GM19239 (cell line): ENCODE data around the gene VWA2.
"Not testable (repeated sequence)": the region's sequence is repeated elsewhere in the genome, so short reads cannot be mapped to it uniquely, and the experiment has no call there.

ENCODE experiments used
- DNase-seq: peaks from one replicate; pipeline ENCODE4 v3.0.0; 2011; ENCODE audit warnings: low spot score; ENCODE audit not compliant: insufficient read length
- FAIRE-seq: peaks from 2 replicates; lab custom pipeline; 2011; peaks lifted over from hg19 to GRCh38; lab: Jason Lieb, UNC

VWA2 gene

DNA sequence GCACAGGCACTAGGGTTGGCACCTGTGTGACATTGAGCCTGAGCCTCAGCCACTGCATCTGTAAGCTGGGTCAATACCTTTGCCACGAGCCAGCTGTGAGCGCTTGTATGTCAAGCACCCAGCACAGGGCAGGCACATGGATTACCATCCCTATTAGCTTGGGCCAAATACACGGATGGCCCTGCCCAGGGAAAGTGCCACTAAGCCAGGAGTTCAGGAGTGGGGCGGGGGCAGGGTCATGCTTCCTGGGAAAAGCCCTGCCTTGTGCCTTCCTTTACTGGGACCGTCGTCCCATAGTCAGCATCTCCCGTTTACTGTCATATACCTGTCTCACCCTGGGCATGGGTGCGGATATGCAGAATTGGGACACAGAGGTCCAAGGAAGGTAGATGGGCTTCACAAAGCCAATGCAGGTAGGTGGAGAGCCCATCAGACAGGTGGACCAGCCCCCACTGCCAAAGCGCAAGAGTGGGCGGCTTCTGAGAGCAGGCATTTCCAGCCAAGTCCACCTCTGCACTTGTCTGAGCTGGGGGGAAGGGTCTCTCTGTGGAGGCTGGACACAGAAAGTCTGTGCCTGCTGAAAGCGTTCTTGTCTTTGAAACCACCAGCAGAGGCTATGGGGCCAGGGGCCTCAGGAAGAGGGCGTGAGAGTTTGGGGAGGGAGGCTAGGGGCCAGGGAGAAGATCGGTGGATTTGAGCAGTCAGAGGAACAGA is 72.6 kb downstream of the VWA2 start:
- FAIRE-seq = no peak

GRCh38 chr10:114313139-114313538 is 74.1 kb downstream of the VWA2 start:
- FAIRE-seq = no peak
- DNase-seq = no peak

More for the DNA sequence above, 72.6 kb downstream of the VWA2 start:
- no peak for DNase-seq

DNA sequence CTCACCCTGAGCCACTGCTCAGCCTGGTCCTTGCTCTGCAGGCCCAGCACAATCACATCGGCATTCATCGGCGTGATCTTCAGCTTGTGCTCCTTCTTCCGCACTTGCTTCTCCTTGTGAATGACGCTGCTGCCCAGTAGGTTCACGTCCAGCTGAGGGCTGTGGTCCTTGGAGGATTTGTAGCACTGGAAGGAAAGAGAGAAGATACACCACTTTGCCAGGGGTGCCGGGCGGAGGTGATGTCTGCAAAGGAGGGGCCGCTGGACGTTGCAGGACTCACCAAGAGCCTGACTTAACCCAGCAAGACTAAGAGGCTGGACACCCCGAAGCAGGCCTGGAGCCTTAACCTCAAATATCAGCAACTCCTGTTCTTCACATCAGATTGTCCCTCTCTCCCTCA is 74.8 kb downstream of the VWA2 start:
- DNase-seq (no peak), FAIRE-seq (no peak)

DNA sequence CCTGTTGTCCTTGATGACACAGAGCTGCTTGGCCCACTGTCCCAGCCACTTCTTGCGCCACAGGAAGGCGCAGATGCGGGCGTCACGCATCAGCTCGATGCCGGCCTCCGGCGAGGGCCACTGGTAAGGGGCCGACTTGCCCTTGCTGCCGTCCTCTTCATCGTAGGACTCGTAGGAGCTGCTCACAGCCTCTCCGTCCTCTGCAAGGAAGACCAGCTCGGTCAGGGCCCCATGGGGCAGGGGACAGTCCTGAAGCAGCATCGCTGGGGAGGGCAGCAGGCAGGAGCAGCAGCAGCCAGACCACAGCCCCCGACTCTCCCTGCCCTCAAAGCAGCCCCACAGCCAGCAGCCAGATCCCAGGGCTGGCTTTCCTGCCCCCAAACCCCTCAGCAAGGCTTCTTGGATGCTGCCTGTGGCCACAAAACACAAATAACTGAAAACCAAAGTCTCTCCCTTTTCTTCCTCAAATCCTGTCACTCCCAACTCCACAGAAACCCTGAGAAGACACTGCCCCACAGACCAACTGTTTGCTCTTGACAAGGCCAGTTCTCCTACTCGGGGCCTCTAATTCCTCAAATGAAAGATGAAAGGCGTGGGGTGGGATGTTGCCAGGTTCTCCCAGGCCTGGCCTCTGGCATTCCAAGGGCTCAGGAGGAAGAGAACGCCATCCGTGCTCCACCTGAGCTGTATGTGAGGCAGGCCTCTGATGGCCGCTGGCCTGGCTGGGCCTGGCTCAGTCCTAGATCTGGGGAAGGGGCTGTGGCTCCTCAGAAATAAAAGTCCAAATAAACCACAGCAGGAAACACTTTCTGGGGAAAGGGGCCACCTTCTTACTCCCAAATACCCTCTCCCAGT is 76.7 kb downstream of the VWA2 start:
- FAIRE-seq = no peak

GRCh38 chr10:114316744-114317143 is 77.7 kb downstream of the VWA2 start:
- FAIRE-seq = no peak

More for the DNA sequence above, 76.7 kb downstream of the VWA2 start:
- no peak for DNase-seq

DNA sequence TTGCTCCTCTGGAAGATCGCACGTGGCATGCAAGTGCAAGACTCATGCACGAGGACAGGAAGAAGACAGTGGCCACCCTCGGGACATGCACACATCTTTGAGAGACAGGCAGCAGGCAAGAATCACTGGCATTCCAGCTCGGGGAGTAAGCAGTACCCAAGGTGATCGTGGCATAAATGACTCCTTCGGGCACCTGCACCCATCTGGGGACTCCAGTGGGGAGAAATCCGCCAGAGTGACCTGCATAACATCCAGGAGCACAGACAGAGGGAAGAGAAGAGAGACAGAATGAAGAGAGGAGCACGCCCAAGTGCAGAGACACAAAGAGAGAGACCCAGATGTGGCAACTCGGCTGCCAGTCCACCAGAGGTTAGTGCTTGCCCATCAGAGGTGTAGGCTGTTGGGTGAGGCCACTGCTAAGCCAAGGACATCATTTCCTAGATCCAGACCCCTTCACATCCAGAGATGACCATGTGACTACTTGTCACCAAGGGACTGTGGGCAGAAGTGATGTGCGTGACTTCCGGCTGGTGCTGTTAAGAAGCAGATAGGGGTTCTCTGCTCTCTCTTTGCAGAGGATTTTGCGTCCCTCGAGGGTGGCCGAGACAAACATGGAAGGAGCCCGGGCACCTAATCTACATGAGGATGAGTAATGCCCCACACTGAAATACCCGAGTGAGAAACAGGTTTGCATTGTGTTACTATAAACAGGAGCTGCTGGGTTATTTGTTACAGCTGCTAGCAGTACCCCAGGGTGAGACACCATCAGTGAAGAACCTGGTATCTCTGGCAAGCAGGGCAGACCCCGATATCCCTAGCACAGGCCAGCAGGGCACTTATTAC is 80.6 kb downstream of the VWA2 start:
- FAIRE-seq (no peak), DNase-seq (no peak)

More at GRCh38 chr10:114316744-114317143, 77.7 kb downstream of the VWA2 start:
- no peak for DNase-seq

DNA sequence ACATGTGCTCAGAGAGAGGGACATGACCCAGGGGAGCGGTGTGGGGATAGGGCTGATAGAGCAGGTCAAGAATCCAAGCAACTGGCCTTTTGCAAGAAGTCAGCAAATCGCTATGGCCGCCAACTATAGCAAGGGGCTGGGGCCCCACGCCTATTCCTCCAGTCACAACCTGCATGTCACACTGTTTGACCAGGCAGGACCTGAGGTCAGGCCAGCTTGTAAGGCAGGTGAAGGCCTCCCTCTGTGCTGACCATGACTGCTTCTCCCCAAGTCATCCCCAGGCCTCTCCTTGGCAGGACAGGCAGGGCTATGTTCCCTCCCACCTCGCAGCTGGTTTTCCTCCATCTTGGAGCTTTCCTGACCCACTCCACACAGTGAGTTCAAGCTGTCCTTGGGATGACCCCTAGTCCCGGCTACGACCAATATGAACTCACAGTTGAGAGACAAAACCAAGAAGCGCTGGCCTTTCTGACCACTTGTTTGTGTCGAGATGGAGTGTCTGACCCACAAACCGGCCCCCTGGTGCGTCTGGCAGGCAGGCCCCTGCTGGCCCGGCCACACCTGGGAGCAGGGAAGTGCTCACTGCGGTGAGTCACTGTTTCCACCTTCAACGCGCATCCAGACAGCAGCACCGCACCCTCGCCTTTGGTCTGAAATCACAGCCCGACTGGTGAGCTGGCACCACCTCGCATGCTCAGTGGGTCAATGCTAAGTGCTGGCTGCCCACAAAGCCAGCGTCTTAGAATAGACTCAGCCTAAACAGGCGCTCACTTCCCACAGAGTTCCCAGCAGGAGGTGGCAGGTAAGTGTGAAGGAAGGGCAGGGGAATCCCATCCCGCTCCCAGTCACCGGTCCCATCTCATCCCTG is 81.4 kb downstream of the VWA2 start:
- DNase-seq = no peak

GRCh38 chr10:114322344-114322743 is 83.3 kb downstream of the VWA2 start:
- no peak for DNase-seq
- FAIRE-seq = no peak

More for the DNA sequence above, 81.4 kb downstream of the VWA2 start:
- FAIRE-seq = no peak

DNA sequence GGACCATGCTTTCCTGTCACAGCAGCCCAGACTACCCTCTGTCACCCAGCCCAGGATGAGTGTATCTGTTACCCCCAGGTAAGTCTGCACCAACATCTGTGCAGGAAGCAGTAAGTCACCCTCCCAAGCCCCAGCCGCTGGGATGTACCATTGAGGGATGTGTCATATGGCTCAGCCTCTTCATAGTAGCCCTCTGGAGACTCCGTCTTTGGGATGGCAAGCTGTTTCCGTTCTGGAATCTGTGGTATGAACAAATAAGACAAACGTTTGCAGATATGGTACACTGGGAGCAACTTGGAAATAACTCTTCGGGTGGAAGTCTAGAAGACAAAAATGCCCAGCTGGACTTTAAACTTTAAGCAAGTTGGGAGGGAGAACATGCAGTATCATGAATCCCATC is 84.0 kb downstream of the VWA2 start:
- FAIRE-seq (no peak), DNase-seq (no peak)

DNA sequence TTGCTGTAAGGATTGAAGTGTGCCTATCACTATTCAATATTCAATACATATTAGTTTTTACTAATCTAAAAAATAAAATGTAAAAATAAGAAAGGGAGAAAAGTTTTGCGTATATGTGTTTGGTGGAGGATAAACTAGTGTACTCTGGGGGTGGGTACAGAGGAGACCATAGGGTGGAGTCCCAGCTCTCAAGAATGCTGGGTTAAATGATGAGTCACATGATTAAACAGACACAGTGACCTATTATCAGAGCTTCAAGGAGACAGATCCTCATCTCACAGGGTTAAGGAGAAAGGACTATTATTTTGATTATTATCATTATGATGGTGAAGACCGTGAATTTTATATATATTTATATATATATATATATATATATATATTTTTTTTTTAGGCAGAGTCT is 87.7 kb downstream of the VWA2 start:
- FAIRE-seq = no peak

GRCh38 chr10:114327537-114328440 is 88.7 kb downstream of the VWA2 start:
- FAIRE-seq (no peak), DNase-seq (no peak)

More for the DNA sequence above, 87.7 kb downstream of the VWA2 start:
- no peak for DNase-seq

DNA sequence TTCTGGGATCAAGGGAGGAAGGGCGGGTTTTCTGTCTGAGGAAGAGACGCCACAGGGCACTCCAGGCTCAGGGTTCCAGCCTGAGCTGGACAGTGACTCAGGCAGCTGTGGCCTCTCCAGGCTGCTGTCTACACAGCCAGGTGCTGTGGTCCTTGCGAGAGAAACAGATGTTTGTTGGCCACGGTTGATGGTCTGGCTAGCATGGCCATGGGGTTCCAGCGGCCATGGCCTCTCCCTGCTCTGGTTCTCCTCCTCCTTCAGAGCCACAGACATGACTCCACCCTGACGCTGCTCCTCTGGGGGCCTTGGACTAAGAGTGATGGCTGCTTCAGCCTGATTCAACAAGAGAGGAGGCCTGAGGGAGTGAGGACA is 89.4 kb downstream of the VWA2 start:
- no peak for FAIRE-seq
- DNase-seq = no peak

GRCh38 chr10:114328874-114329273 is 89.8 kb downstream of the VWA2 start:
- DNase-seq (no peak), FAIRE-seq (no peak)

DNA sequence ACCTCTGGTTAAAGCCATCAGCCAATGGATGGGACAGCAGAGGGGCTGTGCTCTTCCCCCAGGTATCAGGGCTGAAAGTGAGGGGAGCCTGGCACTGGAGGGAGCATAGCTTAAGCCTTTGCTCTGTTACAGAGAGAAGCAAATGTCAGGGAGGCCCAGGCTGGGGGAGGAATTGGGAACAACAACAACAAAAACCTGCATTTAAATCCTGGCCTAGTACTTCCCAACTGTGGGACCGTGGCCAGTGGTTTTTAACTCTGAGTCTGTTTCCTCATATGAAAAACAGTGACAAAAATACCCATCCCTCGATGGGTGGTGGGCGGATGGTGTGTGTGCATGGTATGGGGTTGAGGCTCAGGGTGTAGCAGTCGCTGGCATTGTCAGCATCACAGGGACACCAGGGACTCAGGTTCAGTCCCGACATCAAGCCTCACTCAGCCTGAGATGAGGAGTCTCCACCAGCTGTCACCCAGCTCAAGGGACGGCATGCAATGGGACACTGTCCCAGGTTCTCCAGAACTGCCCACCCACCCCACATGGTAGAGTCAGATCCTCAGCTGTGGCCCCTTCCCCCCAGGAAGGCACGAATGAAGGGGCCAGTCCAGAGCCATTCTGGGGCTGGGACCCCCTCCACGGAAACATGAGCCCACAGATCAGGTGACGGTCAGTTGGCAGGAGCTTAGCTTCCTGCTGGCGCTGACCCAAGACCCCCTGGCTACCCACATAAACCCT is 90.7 kb downstream of the VWA2 start:
- no peak for FAIRE-seq

GRCh38 chr10:114332301-114333192 is 93.5 kb downstream of the VWA2 start:
- FAIRE-seq (no peak), DNase-seq (no peak)

More for the DNA sequence above, 90.7 kb downstream of the VWA2 start:
- DNase-seq = no peak

GRCh38 chr10:114333441-114333840 is 94.4 kb downstream of the VWA2 start:
- DNase-seq, FAIRE-seq: not testable (repeated sequence)

GRCh38 chr10:114334301-114334700 is 95.2 kb downstream of the VWA2 start:
- FAIRE-seq = no peak
- no peak for DNase-seq
